ENCODE results near the gene TNS4.

DNA sequence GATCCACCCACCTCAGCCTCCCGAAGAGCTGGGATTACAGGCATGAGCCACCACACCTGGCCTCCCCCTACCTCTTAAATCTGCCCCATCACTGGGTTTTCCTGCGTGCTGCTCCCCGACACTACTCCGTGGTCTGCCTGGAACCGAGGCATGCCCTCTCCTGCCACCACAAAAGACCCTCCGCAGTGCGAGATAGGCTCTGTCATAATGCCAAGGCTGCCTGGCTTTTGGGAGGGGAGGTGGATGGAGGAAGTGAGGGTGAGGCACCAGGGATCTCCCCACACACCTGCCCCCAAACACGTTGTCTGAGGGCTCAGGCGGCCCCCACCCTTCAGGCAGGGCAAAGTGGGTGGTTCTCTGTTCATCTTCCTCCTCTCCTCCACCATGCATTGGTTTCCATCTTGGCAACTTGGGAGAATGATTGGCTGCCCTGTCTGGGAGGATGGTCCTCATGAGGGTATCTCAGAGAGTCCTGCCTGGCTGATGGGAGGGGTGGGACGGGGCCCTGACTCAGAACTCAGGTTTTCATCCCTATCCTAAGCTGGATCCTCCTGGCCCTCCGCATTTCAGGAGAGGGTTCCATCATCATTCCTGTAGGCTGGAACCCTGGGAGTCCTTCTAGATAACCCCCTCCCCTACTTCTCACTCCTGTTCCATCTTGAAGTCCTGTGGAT is 35.0 kb downstream of the TNS4 start:
- TF ChIP-seq POLR2A (IDR thresholded peaks at IDR 0.05): no peak
- TF ChIP-seq, protein P1, sequence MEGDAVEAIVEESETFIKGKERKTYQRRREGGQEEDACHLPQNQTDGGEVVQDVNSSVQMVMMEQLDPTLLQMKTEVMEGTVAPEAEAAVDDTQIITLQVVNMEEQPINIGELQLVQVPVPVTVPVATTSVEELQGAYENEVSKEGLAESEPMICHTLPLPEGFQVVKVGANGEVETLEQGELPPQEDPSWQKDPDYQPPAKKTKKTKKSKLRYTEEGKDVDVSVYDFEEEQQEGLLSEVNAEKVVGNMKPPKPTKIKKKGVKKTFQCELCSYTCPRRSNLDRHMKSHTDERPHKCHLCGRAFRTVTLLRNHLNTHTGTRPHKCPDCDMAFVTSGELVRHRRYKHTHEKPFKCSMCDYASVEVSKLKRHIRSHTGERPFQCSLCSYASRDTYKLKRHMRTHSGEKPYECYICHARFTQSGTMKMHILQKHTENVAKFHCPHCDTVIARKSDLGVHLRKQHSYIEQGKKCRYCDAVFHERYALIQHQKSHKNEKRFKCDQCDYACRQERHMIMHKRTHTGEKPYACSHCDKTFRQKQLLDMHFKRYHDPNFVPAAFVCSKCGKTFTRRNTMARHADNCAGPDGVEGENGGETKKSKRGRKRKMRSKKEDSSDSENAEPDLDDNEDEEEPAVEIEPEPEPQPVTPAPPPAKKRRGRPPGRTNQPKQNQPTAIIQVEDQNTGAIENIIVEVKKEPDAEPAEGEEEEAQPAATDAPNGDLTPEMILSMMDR (IDR thresholded peaks at IDR 0.05): no peak

Data from esophagus squamous epithelium (tissue), 4 donors.